GM06990 (cell line): ENCODE results near the gene RAB11FIP4.

Experiments
- DNase-seq: peaks from one replicate; pipeline ENCODE4 v3.0.0-alpha.2; 2011; ENCODE audit not compliant: insufficient read length; ENCODE audit errors: extremely low read depth
- H3K27me3 ChIP-seq: replicated peaks from 2 replicates; pipeline ENCODE4 v1.6.0; 2011; ENCODE audit warnings: low read length; ENCODE audit not compliant: control insufficient read depth, insufficient read depth
- H3K36me3 ChIP-seq: 2 replicates; pipeline ENCODE4 v1.5.1; 2011; ENCODE audit warnings: low read length; ENCODE audit not compliant: control insufficient read depth, insufficient read depth
- H3K4me3 ChIP-seq: replicated peaks from 2 replicates; pipeline ENCODE4 v1.5.1; 2011; ENCODE audit warnings: low read depth, mild to moderate bottlenecking, control low read depth, low read length
- CTCF ChIP-seq: IDR thresholded peaks from 2 replicates; pipeline ENCODE4 v1.5.1; 2011; ENCODE audit warnings: low read length, control low read depth, mild to moderate bottlenecking, inconsistent platforms; ENCODE audit not compliant: insufficient read depth, poor library complexity, severe bottlenecking

RAB11FIP4 gene

DNA sequence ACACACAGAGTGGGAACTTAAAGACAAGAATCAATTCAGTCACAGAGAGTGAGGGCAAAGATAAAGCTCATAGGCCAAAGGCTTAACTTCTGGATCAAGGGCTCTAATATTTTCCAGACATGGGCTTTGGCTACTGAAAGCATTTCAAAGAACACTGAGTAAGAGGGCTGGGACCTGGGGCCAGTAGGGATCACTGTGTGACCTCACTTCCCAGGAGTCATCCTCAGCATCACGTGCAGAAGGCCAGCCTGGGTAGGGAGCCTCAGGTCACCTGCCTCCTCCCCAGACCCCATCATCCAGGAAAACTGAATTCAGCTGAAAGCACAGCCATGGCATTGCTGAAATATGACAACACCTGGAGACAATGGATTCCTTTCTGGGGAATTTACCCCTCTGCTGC, 163.5 kb downstream of the RAB11FIP4 start:
- no peak for TF ChIP-seq CTCF
- Histone ChIP-seq H3K4me3 (no peak overlapping the region), H3K36me3 (no peaks in the 10 kb centered on the region), H3K27me3 (no peaks in the 10 kb centered on the region; the same call in 1 of the 2 replicates)
- no peak for DNase-seq

GRCh38 chr17:31556969-31557645, 165.6 kb downstream of the RAB11FIP4 start:
- H3K36me3 ChIP-seq, result no peaks in the 10 kb centered on the region
- H3K27me3 ChIP-seq, result peaks cover 2% of the 10 kb centered on the region; the same call in 1 of the 2 replicates
- DNase-seq, result no peak
- no peak overlapping the region for H3K4me3 ChIP-seq
- no peak for TF ChIP-seq CTCF

GRCh38 chr17:31558748-31559583, 167.5 kb downstream of the RAB11FIP4 start:
- TF ChIP-seq CTCF, result peak; percentile 45
- Histone ChIP-seq H3K36me3 (no peaks in the 10 kb centered on the region), H3K27me3 (peaks cover 2% of the 10 kb centered on the region; the same call in 1 of the 2 replicates), H3K4me3 (peak overlapping the region; percentile 57)
- DNase-seq, result peak; percentile 68

GRCh38 chr17:31559584-31560501, 168.4 kb downstream of the RAB11FIP4 start:
- Histone ChIP-seq H3K27me3 (peaks cover 2% of the 10 kb centered on the region; the same call in 1 of the 2 replicates), H3K4me3 (peak overlapping the region; percentile 29), H3K36me3 (no peaks in the 10 kb centered on the region)
- TF ChIP-seq CTCF, result no peak
- no peak for DNase-seq

GRCh38 chr17:31560616-31561235, 169.3 kb downstream of the RAB11FIP4 start:
- Histone ChIP-seq H3K4me3 (no peak overlapping the region), H3K27me3 (peaks cover 2% of the 10 kb centered on the region; the same call in 1 of the 2 replicates), H3K36me3 (no peaks in the 10 kb centered on the region)
- TF ChIP-seq CTCF, result no peak
- no peak for DNase-seq
